GM08714 (cell line): ENCODE data around the gene TMEM116.
"Not testable (repeated sequence)": the region's sequence is repeated elsewhere in the genome, so short reads cannot be mapped to it uniquely, and the experiment has no call there.

Experiments used
- H3K4me3 ChIP-seq: fragments of 200-500 bp; sonication (Bioruptor generic); 2 replicates; pipeline ENCODE4 v1.5.1; 2014; ENCODE audit warnings: mild to moderate bottlenecking, low read length, inconsistent platforms
- ZNF274 ChIP-seq: IDR thresholded peaks from 2 replicates; pipeline ENCODE4 v1.6.1; 2012; ENCODE audit warnings: mild to moderate bottlenecking, low read depth, low read length

The TMEM116 gene

GRCh38 chr12:112012775-112013600 is at the start of gene TMEM116, which contains the start of gene ERP29:
TSS of gene TMEM116 (minus strand) at chr12:112013165. CDS start at chr12:112005270, 7,895 bp downstream.
TSS of gene ERP29 (plus strand) at chr12:112013426. CDS start at chr12:112013466, 40 bp downstream.
- peak within 1 kb of the TSS; percentile 86 for H3K4me3 ChIP-seq
- TF ChIP-seq ZNF274: no peak

DNA sequence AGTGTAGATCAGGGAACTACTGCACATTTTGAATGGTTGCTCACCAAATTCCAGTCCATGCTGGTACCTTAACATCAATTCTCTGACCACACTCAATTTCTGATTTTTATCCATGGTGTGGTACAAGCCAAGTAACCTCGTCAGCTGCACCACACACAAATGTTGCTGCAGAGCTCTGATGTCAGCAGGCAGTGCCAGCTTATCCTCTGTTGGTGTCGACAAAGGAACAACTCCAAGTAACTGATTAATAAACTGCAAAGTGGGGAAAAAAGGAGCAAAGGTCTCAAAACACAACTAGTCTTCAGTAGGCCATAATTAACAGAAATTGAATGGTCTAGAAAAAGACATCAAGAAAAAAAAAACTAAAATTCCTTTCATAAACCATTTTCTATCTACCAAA is 48.2 kb upstream of the TMEM116 start:
- TF ChIP-seq ZNF274: no peak
- no peak overlapping the region for H3K4me3 ChIP-seq

- no peak overlapping the region for H3K4me3 ChIP-seq
- TF ChIP-seq ZNF274: no peak
These were observed 36.4 kb upstream of the TMEM116 start for GRCh38 chr12:112049351-112049750.

DNA sequence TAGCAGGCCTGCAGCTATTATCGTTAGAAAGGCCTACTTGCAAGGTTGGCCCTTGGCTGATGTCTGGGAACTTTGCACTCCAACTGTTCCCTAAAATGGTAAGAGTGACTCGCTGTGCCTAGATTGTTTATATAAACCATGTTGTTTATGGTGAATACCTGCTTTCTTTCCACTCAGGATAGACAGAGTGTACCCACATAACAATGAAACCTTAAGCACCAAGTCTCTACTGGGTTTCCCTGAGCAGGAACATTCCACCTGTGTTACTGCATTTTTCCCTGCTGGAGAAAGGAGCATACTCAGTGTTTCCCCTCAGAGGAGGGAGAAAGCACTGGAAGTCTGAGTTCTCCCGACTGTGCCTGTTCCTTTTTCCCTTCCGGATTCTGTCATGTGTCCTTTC is 33.0 kb upstream of the TMEM116 start:
- TF ChIP-seq ZNF274: no peak
- H3K4me3 ChIP-seq: no peak overlapping the region

DNA sequence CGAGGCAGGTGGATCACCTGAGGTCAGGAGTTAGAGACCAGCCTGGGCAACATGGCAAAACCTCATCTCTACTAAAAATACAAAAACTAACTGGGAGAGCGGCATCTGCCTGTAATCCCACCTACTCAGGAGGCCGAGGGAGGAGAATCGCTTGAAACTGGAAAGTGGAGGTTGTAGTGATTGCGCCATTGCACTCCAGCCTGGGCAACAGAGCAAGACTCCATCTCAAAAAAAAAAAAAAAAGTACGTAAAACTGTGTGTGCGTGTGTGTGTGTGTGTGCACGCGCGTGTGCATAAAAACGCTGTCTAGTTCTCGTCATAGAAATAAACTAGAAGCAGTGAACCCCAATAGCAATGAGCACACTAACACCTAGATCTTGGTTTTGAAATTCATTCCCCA is 23.6 kb upstream of the TMEM116 start:
- H3K4me3 ChIP-seq: not testable (repeated sequence)

GRCh38 chr12:112035219-112035785 is 22.3 kb upstream of the TMEM116 start:
- no peak for TF ChIP-seq ZNF274
- no peak overlapping the region for H3K4me3 ChIP-seq

DNA sequence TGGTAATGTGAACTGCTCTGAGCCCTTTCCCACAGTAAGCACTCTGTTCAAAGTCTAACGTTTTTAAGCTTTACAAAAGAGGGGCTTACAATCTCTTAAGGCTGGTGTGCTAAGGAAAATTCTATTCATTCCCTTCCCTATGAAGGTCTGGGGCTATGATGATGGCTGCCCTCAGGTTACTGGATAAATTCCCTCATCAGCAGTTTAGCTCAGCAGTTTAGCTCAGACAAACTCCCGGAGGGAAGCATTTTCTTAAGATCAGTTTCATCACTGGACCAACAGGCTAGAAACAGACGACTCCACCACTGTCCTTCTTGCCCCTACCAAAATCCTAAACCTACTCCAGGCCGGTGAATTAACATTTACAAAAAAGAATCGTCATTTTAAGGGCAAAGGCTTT is 19.3 kb upstream of the TMEM116 start:
- TF ChIP-seq ZNF274: no peak
- H3K4me3 ChIP-seq: no peak overlapping the region

- H3K4me3 ChIP-seq: no peak overlapping the region
- no peak for TF ChIP-seq ZNF274
These were observed 18.5 kb upstream of the TMEM116 start for GRCh38 chr12:112031472-112031871.

- no peak overlapping the region for H3K4me3 ChIP-seq
- no peak for TF ChIP-seq ZNF274
These were observed 16.3 kb upstream of the TMEM116 start for GRCh38 chr12:112029301-112029700.

DNA sequence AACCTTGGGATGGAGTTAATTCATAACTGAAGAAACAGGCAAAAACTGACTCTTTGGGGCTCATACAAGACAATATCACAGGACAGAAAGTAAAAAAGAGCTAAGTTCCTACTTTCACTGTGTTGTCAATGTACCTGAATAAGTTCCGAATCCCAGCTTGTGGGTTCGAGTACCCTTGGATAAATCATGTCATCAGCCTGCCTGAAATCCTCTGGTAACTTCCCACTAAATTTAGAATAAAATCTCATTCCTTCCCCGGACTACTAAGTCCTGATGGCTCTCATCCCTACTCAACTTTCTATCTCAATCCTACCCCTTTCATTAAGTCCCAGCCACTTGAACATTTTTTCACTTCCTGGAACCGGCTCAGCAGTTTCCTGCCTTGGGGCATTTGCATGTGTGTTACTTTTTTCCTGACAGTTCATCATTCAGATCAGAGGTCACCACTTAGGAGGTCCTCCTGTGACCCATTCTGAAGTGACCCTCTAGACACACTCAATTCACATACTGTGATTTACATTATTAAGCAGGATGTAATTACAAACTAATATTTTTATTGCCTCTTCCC is 12.9 kb upstream of the TMEM116 start:
- TF ChIP-seq ZNF274: no peak
- no peak overlapping the region for H3K4me3 ChIP-seq

GRCh38 chr12:112023759-112024396 is 10.9 kb upstream of the TMEM116 start:
- TF ChIP-seq ZNF274: no peak
- H3K4me3 ChIP-seq: no peak overlapping the region

DNA sequence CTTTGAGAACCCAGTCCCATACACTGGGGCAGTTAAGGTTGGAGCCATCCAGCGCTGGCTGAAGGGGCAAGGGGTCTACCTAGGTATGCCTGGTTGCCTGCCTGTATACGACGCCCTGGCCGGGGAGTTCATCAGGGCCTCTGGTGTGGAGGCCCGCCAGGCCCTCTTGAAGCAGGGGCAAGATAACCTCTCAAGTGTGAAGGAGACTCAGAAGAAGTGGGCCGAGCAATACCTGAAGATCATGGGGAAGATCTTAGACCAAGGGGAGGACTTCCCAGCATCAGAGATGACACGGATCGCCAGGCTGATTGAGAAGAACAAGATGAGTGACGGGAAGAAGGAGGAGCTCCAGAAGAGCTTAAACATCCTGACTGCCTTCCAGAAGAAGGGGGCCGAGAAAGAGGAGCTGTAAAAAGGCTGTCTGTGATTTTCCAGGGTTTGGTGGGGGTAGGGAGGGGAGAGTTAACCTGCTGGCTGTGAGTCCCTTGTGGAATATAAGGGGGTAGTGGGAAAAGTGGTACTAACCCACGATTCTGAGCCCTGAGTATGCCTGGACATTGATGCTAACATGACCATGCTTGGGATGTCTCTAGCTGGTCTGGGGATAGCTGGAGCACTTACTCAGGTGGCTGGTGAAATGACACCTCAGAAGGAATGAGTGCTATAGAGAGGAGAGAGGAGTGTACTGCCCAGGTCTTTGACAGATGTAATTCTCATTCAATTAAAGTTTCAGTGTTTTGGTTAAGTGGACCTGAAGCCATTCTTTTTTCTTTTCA is 9.5 kb upstream of the TMEM116 start:
- no peak overlapping the region for H3K4me3 ChIP-seq
- no peak for TF ChIP-seq ZNF274

DNA sequence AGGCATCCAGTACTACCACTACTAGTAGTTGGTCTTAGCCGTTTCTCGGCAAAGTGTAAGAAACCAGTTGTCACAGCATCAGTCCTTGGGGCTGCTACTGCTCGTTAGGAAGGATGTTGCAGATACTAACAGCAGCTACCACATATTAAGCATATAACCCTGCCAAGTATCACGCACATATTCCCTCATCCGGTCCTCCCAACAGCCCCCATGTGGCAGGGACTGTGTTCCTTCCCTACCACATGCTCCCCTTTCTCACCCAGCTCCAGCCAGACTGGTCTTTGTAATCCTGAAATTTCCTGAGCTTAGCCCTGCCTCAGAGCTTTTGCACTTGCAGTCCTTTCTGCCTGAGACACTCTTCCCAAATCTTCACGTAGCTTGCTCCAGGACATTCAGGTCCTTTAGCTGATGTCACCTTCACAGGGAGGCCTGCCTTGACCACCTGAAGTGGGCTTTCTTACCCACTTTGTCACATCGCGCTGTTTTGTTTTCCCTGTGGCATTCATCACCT is 8.0 kb upstream of the TMEM116 start:
- TF ChIP-seq ZNF274: no peak
- no peak overlapping the region for H3K4me3 ChIP-seq
